Measurements from ENCODE around the gene DGKG. TPM values are rescaled to one million over a fixed set of nuclear protein-coding genes. Genes with fewer than 3 reads are reported as not detected.

Gene DGKG
- total RNA-seq, 4 donors from 2014 or later, result 0.70 to 13.2 (median 5.9) TPM

DNA sequence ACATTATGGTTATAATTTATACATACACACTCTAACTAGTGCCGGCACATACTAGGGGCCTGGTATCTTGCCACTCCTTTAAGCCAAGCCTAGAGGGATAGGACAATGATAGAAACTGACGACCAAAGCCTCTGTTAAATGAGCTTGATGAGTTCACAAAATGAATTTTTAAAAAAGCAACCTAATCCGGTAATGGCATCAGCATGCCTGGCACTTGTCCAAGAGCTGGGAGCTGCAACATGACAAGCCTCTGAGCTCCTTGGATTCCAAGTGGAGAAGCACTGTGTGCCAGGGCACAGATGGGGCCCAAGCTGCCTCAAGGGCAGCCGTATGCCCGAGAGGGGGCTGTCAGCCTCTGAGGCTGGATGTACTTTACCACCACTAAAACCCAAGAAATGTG lies 262.9 kb downstream of the DGKG start:
- Histone ChIP-seq H3K27ac (no peak overlapping the region), H3K36me3 (no peaks in the 10 kb centered on the region), H3K4me1 (peaks cover 0 to 26% (median 2%) of the 10 kb centered on the region in 4 donors), H3K27me3 (no peaks in the 10 kb centered on the region), H3K4me3 (no peak overlapping the region), H3K9me3 (no peaks in the 10 kb centered on the region)
- TF ChIP-seq, protein P1, sequence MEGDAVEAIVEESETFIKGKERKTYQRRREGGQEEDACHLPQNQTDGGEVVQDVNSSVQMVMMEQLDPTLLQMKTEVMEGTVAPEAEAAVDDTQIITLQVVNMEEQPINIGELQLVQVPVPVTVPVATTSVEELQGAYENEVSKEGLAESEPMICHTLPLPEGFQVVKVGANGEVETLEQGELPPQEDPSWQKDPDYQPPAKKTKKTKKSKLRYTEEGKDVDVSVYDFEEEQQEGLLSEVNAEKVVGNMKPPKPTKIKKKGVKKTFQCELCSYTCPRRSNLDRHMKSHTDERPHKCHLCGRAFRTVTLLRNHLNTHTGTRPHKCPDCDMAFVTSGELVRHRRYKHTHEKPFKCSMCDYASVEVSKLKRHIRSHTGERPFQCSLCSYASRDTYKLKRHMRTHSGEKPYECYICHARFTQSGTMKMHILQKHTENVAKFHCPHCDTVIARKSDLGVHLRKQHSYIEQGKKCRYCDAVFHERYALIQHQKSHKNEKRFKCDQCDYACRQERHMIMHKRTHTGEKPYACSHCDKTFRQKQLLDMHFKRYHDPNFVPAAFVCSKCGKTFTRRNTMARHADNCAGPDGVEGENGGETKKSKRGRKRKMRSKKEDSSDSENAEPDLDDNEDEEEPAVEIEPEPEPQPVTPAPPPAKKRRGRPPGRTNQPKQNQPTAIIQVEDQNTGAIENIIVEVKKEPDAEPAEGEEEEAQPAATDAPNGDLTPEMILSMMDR (IDR thresholded peaks at IDR 0.05), result no peak
- TF ChIP-seq POLR2A (IDR thresholded peaks at IDR 0.05), result no peak
- no peak for DNase-seq

DNA sequence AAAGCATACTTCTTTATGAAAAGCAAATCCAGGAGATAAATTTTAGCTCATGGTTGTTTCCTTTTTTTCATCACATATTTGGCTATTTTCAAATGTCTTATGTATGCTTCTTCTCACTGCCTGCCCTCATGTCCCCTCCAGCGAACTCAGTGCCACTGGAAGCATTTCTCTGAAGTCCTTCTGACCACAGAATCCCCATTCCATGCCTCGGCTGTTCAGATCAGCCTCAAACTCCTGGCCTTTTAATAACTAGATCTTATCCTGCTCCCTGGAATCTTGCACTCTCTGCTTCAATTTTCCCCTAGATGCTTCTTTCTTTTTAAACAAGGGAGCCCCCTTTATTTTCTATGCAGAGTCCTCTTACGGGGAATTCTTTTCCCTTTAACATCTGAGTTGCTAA lies 263.3 kb downstream of the DGKG start:
- Histone ChIP-seq H3K36me3 (no peaks in the 10 kb centered on the region), H3K9me3 (no peaks in the 10 kb centered on the region), H3K4me3 (no peak overlapping the region), H3K27me3 (no peaks in the 10 kb centered on the region), H3K27ac (no peak overlapping the region), H3K4me1 (peaks cover 0 to 23% (median 2%) of the 10 kb centered on the region in 4 donors)
- DNase-seq, result no peak
- TF ChIP-seq, protein P1 (IDR thresholded peaks at IDR 0.05), result no peak
- no peak for TF ChIP-seq POLR2A (IDR thresholded peaks at IDR 0.05)

DNA sequence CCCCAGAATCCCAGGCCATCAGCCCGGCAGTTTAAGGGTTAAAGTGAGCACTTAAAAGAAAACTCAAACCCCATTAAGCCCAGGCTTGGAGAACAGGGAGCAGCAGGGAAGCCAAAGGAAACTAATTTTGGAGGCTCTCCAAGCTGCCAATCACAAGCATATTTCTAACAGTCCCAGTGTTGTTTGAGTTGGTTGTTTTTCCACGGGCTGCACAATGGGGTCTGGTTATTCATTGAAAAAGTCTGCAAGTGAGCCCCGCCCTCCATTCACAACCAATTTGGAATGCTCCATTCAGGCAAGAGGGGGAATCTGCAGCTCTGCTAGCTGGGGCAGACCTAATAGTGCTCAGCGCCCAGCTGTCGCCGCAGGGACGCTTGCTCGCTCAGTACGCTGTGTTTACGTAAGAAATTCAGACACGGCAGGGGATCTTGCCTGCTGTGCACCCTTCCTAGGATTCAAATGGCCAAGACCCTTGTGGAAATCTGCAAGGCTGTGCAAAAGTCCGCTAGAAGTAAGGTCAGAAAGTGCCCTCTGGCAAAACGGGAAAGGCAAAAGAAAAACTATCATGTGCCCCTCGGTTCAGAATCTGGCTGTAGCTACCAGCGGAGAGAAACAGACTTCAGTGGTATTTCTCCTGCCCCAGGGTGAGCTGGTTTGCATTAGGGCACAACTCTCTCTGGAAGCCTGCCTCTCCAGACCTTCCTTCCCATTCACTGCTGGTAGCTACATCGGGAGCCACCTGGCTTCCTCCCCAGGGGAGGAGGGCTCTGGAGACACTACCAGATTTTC lies 264.2 kb downstream of the DGKG start:
- Histone ChIP-seq H3K27me3 (no peaks in the 10 kb centered on the region), H3K9me3 (no peaks in the 10 kb centered on the region), H3K4me1 (peaks cover 0 to 21% (median 2%) of the 10 kb centered on the region in 4 donors), H3K27ac (peak overlapping the region in 1 of 4 donors; percentile 11), H3K4me3 (peak overlapping the region in 2 of 4 donors; percentile 37), H3K36me3 (no peaks in the 10 kb centered on the region)
- TF ChIP-seq, protein P1 (IDR thresholded peaks at IDR 0.05), result no peak
- no peak for TF ChIP-seq POLR2A (IDR thresholded peaks at IDR 0.05)
- DNase-seq, result peak in 2 of 3 donors; percentile 67 to 69

DNA sequence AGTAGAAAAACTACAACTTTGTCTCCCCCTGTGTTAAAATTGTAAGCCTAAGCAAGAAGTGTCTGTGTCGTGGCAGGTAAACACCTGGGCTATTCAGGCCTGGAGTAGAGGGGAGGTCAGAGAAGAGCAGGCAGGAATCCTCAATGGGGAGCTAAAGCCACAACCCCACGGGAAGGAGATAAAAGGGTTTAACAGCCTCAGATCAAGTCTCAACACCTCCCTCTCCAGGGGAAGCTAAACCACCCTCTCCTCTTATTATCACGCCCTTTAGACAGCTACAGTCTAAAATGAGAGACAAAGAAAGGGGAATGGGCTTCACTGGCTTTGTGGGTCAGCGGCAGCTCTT lies 264.7 kb downstream of the DGKG start:
- Histone ChIP-seq H3K4me1 (peaks cover 0 to 21% (median 2%) of the 10 kb centered on the region in 4 donors), H3K27ac (no peak overlapping the region), H3K27me3 (no peaks in the 10 kb centered on the region), H3K4me3 (peak overlapping the region in 2 of 4 donors; percentile 37), H3K36me3 (no peaks in the 10 kb centered on the region), H3K9me3 (no peaks in the 10 kb centered on the region)
- no peak for DNase-seq
- TF ChIP-seq, protein P1 (IDR thresholded peaks at IDR 0.05), result no peak
- TF ChIP-seq POLR2A (IDR thresholded peaks at IDR 0.05), result no peak

Other genes starting within 250 kb of the DGKG start
- gene CRYGS, start 182.1 kb upstream of the DGKG start, total RNA-seq, result 10 to 100 TPM in 1 of 4 donors, 1 to 10 TPM in 3; 1.4 to 12.3 (median 5.7) TPM
- 10 to 100 TPM; 13.8 to 30.5 (median 16.6) TPM for gene TBCCD1, start 205.1 kb upstream of the DGKG start, total RNA-seq
- 10 to 100 TPM; 16.5 to 61.3 (median 42.4) TPM for gene DNAJB11, start 208.5 kb upstream of the DGKG start, total RNA-seq

All from Peyer's patch (tissue), 4 donors.